Cardiac muscle cell (in vitro differentiated cells and primary cell): ENCODE results near the gene AURKAIP1. TPM values are rescaled to one million over a fixed set of nuclear protein-coding genes. Genes with fewer than 3 reads are reported as not detected.

Source experiments
- DNase-seq, 2 donors: peaks; one replicate each; pipeline versions ENCODE4 v3.0.0 to v3.0.0-alpha.2; 2010 to 2017; ENCODE audit warnings: low read depth in 1 of 2, low spot score in 1 of 2
- H3K27ac ChIP-seq: fragments of 200-600 bp; sonication (generic); 2 replicates; pipeline ENCODE4 v1.5.1; 2016
- H3K27me3 ChIP-seq: fragments of 200-600 bp; sonication (generic); 2 replicates; pipeline ENCODE4 v1.6.0; 2016; ENCODE audit warnings: control low read depth
- H3K36me3 ChIP-seq: fragments of 200-600 bp; sonication (generic); 2 replicates; pipeline ENCODE4 v1.5.1; 2016; ENCODE audit warnings: control low read depth
- H3K4me1 ChIP-seq: fragments of 200-600 bp; sonication (generic); 2 replicates; pipeline ENCODE4 v1.8.1; 2017; ENCODE audit warnings: low read depth, mild to moderate bottlenecking, mixed run types
- H3K4me3 ChIP-seq: fragments of 200-600 bp; sonication (generic); 2 replicates; pipeline ENCODE4 v1.5.1; 2016; ENCODE audit warnings: mild to moderate bottlenecking
- H3K9me3 ChIP-seq: fragments of 200-600 bp; sonication (generic); 2 replicates; pipeline ENCODE4 v1.5.1; 2017; ENCODE audit warnings: low read depth, mild to moderate bottlenecking, control low read depth
- CTCF ChIP-seq: IDR thresholded peaks from 2 replicates; pipeline ENCODE4 v1.5.1; 2012; ENCODE audit warnings: low read depth, mild to moderate bottlenecking, low read length
- polyA plus RNA-seq: library from polyadenylated mRNA; unstranded; fragments of >200 nt; fragmentation: Nextera tagmentation; extraction: Ambion mirVana; gene quantifications from 2 replicates; pipeline ENCODE4 v1.2.1, GENCODE V29; 2016
- total RNA-seq: library from RNA; depleted of rRNA; stranded (reverse); fragments of >200 nt; gene quantifications from 2 replicates; pipeline ENCODE4 v1.2.3, GENCODE V29; 2016

Gene AURKAIP1
- total and polyA plus RNA-seq, 2 experiments from 2014 or later = 235 to 305 TPM

- TF ChIP-seq CTCF = no peak
- peaks cover 3% of the 10 kb centered on the region for H3K36me3 ChIP-seq
- DNase-seq = no peak
- H3K4me3 ChIP-seq = no peak overlapping the region
- H3K27ac ChIP-seq = no peak overlapping the region
- no peaks in the 10 kb centered on the region for H3K27me3 ChIP-seq
- H3K4me1 ChIP-seq = peaks cover 8% of the 10 kb centered on the region
- no peaks in the 10 kb centered on the region for H3K9me3 ChIP-seq
Measured at GRCh38 chr1:1328254-1328653, 46.8 kb downstream of the AURKAIP1 start.

GRCh38 chr1:1327291-1327690, 47.7 kb downstream of the AURKAIP1 start:
- no peak overlapping the region for H3K27ac ChIP-seq
- no peak for TF ChIP-seq CTCF
- peaks cover 9% of the 10 kb centered on the region for H3K4me1 ChIP-seq
- peaks cover 3% of the 10 kb centered on the region for H3K36me3 ChIP-seq
- no peak for DNase-seq
- H3K4me3 ChIP-seq = no peak overlapping the region
- no peaks in the 10 kb centered on the region for H3K27me3 ChIP-seq
- no peaks in the 10 kb centered on the region for H3K9me3 ChIP-seq

GRCh38 chr1:1326075-1326605, 48.9 kb downstream of the AURKAIP1 start:
- Histone ChIP-seq H3K27ac (no peak overlapping the region), H3K36me3 (peaks cover 3% of the 10 kb centered on the region), H3K4me3 (no peak overlapping the region), H3K4me1 (peaks cover 9% of the 10 kb centered on the region), H3K27me3 (no peaks in the 10 kb centered on the region), H3K9me3 (no peaks in the 10 kb centered on the region)
- no peak for DNase-seq
- TF ChIP-seq CTCF = no peak

GRCh38 chr1:1325288-1326074, 49.5 kb downstream of the AURKAIP1 start:
- Histone ChIP-seq H3K4me1 (peaks cover 9% of the 10 kb centered on the region), H3K27ac (peak overlapping the region; percentile 69), H3K9me3 (no peaks in the 10 kb centered on the region), H3K36me3 (peaks cover 3% of the 10 kb centered on the region), H3K27me3 (no peaks in the 10 kb centered on the region), H3K4me3 (peak overlapping the region; percentile 98)
- DNase-seq = no peak
- TF ChIP-seq CTCF = no peak

GRCh38 chr1:1324524-1325287, 50.3 kb downstream of the AURKAIP1 start, which contains the start of the genes CPTP and INTS11:
CPTP (plus strand) TSS chr1:1324802; CDS start chr1:1326911, 2,109 bp downstream.
INTS11 (minus strand) TSS chr1:1324660; CDS start chr1:1324608, 52 bp downstream.
- Histone ChIP-seq H3K36me3 (peaks cover 3% of the 10 kb centered on the region), H3K4me1 (peaks cover 9% of the 10 kb centered on the region), H3K27ac (peak within 1 kb of the TSS; percentile 69), H3K9me3 (no peaks in the 10 kb centered on the region), H3K4me3 (peak within 1 kb of the TSS; percentile 98), H3K27me3 (no peaks in the 10 kb centered on the region)
- no peak for TF ChIP-seq CTCF
- peak; percentile 93 to 95 for DNase-seq
